Mucosa of stomach (tissue), 1 donor: ENCODE data around the gene SENP3.
"Not testable (repeated sequence)": the region's sequence is repeated elsewhere in the genome, so short reads cannot be mapped to it uniquely, and the experiment has no call there.

Source experiments
- H3K27me3 ChIP-seq: one replicate; pipeline ENCODE4 v1.7.0; 2013; ENCODE audit warnings: mild to moderate bottlenecking, low read length; ENCODE audit not compliant: control insufficient read depth, insufficient read depth
- H3K36me3 ChIP-seq: one replicate; pipeline ENCODE4 v1.7.0; 2013; ENCODE audit warnings: low read length; ENCODE audit not compliant: control insufficient read depth, insufficient read depth
- H3K4me1 ChIP-seq: one replicate; pipeline ENCODE4 v1.7.0; 2013; ENCODE audit warnings: mild to moderate bottlenecking, low read length; ENCODE audit not compliant: control insufficient read depth, insufficient read depth
- H3K4me3 ChIP-seq: one replicate; pipeline ENCODE4 v1.7.0; 2013; ENCODE audit warnings: low read length
- H3K9ac ChIP-seq: one replicate; pipeline ENCODE4 v1.7.0; 2013; ENCODE audit warnings: mild to moderate bottlenecking, low read length, moderate library complexity
- H3K9me3 ChIP-seq: one replicate; pipeline ENCODE4 v1.7.0; 2013; ENCODE audit warnings: mild to moderate bottlenecking, low read length, moderate library complexity; ENCODE audit not compliant: control insufficient read depth
- donor health status: Pancreatic carcinoma.

Gene SENP3

GRCh38 chr17:7593296-7593695, 31.6 kb downstream of the SENP3 start:
- Histone ChIP-seq H3K9ac (no peak overlapping the region), H3K36me3 (peaks cover 15% of the 10 kb centered on the region), H3K27me3 (no peaks in the 10 kb centered on the region), H3K4me1 (peaks cover 13% of the 10 kb centered on the region), H3K9me3 (no peaks in the 10 kb centered on the region), H3K4me3 (no peak overlapping the region)

- not testable (repeated sequence) for H3K9me3 ChIP-seq, H3K4me3 ChIP-seq, H3K27me3 ChIP-seq, H3K4me1 ChIP-seq, H3K9ac ChIP-seq
- peaks cover 14% of the 10 kb centered on the region for H3K36me3 ChIP-seq
Observed at GRCh38 chr17:7597561-7597960, 35.8 kb downstream of the SENP3 start.

- no peaks in the 10 kb centered on the region for H3K9me3 ChIP-seq
- no peak overlapping the region for H3K4me3 ChIP-seq
- no peak overlapping the region for H3K9ac ChIP-seq
- H3K4me1 ChIP-seq, result no peaks in the 10 kb centered on the region
- no peaks in the 10 kb centered on the region for H3K27me3 ChIP-seq
- H3K36me3 ChIP-seq, result no peaks in the 10 kb centered on the region
Observed at GRCh38 chr17:7606280-7606679, 44.6 kb downstream of the SENP3 start.

- H3K4me3 ChIP-seq, result no peak overlapping the region
- no peaks in the 10 kb centered on the region for H3K36me3 ChIP-seq
- peaks cover 19% of the 10 kb centered on the region for H3K4me1 ChIP-seq
- no peaks in the 10 kb centered on the region for H3K9me3 ChIP-seq
- no peak overlapping the region for H3K9ac ChIP-seq
- H3K27me3 ChIP-seq, result no peaks in the 10 kb centered on the region
Observed at GRCh38 chr17:7610641-7611040, 48.9 kb downstream of the SENP3 start.

- H3K27me3 ChIP-seq, result no peaks in the 10 kb centered on the region
- H3K36me3 ChIP-seq, result no peaks in the 10 kb centered on the region
- peaks cover 19% of the 10 kb centered on the region for H3K4me1 ChIP-seq
- no peak overlapping the region for H3K4me3 ChIP-seq
- H3K9ac ChIP-seq, result no peak overlapping the region
- H3K9me3 ChIP-seq, result no peaks in the 10 kb centered on the region
Observed at GRCh38 chr17:7611635-7612293, 50.0 kb downstream of the SENP3 start.

- Histone ChIP-seq H3K27me3 (no peaks in the 10 kb centered on the region), H3K4me3 (no peak overlapping the region), H3K36me3 (no peaks in the 10 kb centered on the region), H3K9me3 (no peaks in the 10 kb centered on the region), H3K9ac (no peak overlapping the region), H3K4me1 (peaks cover 19% of the 10 kb centered on the region)
Observed at GRCh38 chr17:7612294-7612640, 50.5 kb downstream of the SENP3 start.

GRCh38 chr17:7613769-7614424, 52.2 kb downstream of the SENP3 start:
- Histone ChIP-seq H3K36me3 (no peaks in the 10 kb centered on the region), H3K9ac (peak overlapping the region; percentile 88), H3K4me3 (peak overlapping the region; percentile 16), H3K4me1 (peaks cover 19% of the 10 kb centered on the region), H3K9me3 (no peaks in the 10 kb centered on the region), H3K27me3 (no peaks in the 10 kb centered on the region)

GRCh38 chr17:7614425-7615264, 52.9 kb downstream of the SENP3 start, which contains the start of gene FXR2:
FXR2 (minus strand) TSS chr17:7614897; CDS start chr17:7614532, 365 bp downstream.
- H3K9me3 ChIP-seq, result no peaks in the 10 kb centered on the region
- peaks cover 19% of the 10 kb centered on the region for H3K4me1 ChIP-seq
- no peaks in the 10 kb centered on the region for H3K27me3 ChIP-seq

GRCh38 chr17:7615265-7615747, 53.6 kb downstream of the SENP3 start:
- Histone ChIP-seq H3K9ac (no peak overlapping the region), H3K4me1 (peaks cover 19% of the 10 kb centered on the region), H3K9me3 (no peaks in the 10 kb centered on the region), H3K27me3 (no peaks in the 10 kb centered on the region), H3K36me3 (no peaks in the 10 kb centered on the region), H3K4me3 (no peak overlapping the region)

More at GRCh38 chr17:7614425-7615264, 52.9 kb downstream of the SENP3 start, which contains the start of gene FXR2:
- Histone ChIP-seq H3K4me3 (peak within 1 kb of the TSS; percentile 16), H3K9ac (peak within 1 kb of the TSS; percentile 88), H3K36me3 (no peaks in the 10 kb centered on the region)

- Histone ChIP-seq H3K27me3 (no peaks in the 10 kb centered on the region), H3K36me3 (no peaks in the 10 kb centered on the region), H3K4me1 (peaks cover 4% of the 10 kb centered on the region), H3K9me3 (no peaks in the 10 kb centered on the region), H3K9ac (no peak overlapping the region), H3K4me3 (no peak overlapping the region)
Observed at GRCh38 chr17:7618608-7619007, 56.9 kb downstream of the SENP3 start.

GRCh38 chr17:7620835-7621234, 59.1 kb downstream of the SENP3 start:
- Histone ChIP-seq H3K4me1 (no peaks in the 10 kb centered on the region), H3K4me3 (no peak overlapping the region), H3K9ac (no peak overlapping the region), H3K9me3 (no peaks in the 10 kb centered on the region), H3K27me3 (no peaks in the 10 kb centered on the region), H3K36me3 (no peaks in the 10 kb centered on the region)
